Neuronal stem cell (in vitro differentiated cells): ENCODE results near the gene SFMBT2.

Experiments
- DNase-seq: peaks from one replicate; pipeline ENCODE4 v3.0.0-alpha.2; 2013; ENCODE audit warnings: low spot score
- H2AFZ ChIP-seq: one replicate; pipeline ENCODE4 v1.6.1; 2013; ENCODE audit warnings: mild to moderate bottlenecking, low read length, inconsistent platforms
- H2AK5ac ChIP-seq: 2 replicates; pipeline ENCODE4 v1.6.1; 2013; ENCODE audit warnings: low read depth, mild to moderate bottlenecking, inconsistent platforms, low read length, moderate library complexity, mixed read lengths
- H2BK120ac ChIP-seq: 2 replicates; pipeline ENCODE4 v1.6.1; 2013; ENCODE audit warnings: low read depth, mild to moderate bottlenecking, inconsistent platforms, low read length, moderate library complexity, mixed read lengths
- H2BK12ac ChIP-seq: one replicate; pipeline ENCODE4 v1.6.1; 2013; ENCODE audit warnings: low read length, inconsistent platforms
- H2BK15ac ChIP-seq: 2 replicates; pipeline ENCODE4 v1.6.1; 2013; ENCODE audit warnings: mild to moderate bottlenecking, low read length, inconsistent platforms, mixed read lengths
- H2BK5ac ChIP-seq: one replicate; pipeline ENCODE4 v1.6.1; 2013; ENCODE audit warnings: inconsistent platforms, mild to moderate bottlenecking, low read length, moderate library complexity
- H3K14ac ChIP-seq: one replicate; pipeline ENCODE4 v1.6.1; 2013; ENCODE audit warnings: low read length, inconsistent platforms
- H3K18ac ChIP-seq: 2 replicates; pipeline ENCODE4 v1.6.1; 2013; ENCODE audit warnings: low read length, inconsistent platforms
- H3K23ac ChIP-seq: 2 replicates; pipeline ENCODE4 v1.6.1; 2013; ENCODE audit warnings: low read depth, mild to moderate bottlenecking, mixed read lengths, low read length, inconsistent platforms; ENCODE audit not compliant: poor library complexity
- H3K27ac ChIP-seq: replicated peaks from 3 replicates; pipeline ENCODE4 v1.5.1; 2013; ENCODE audit warnings: low read length, inconsistent platforms
- H3K27me3 ChIP-seq, 3 experiments: 2 replicates each; pipeline ENCODE4 v1.6.1; 2013; ENCODE audit warnings: low read length in 3 of 3, mild to moderate bottlenecking in 2 of 3, inconsistent platforms in 1 of 3, low read depth in 1 of 3, mixed read lengths in 1 of 3, moderate library complexity in 1 of 3; ENCODE audit not compliant: control insufficient read depth in 3 of 3, insufficient read depth in 3 of 3
- H3K36me3 ChIP-seq, 2 donors: replicated peaks in 1 of 2; 2 replicates each; pipeline ENCODE4 v1.6.1; 2013; ENCODE audit warnings: low read length in 2 of 2; ENCODE audit not compliant: control insufficient read depth in 2 of 2, insufficient read depth in 2 of 2
- H3K4ac ChIP-seq: 2 replicates; pipeline ENCODE4 v1.6.1; 2013; ENCODE audit warnings: inconsistent platforms, mild to moderate bottlenecking, low read length, moderate library complexity
- H3K4me1 ChIP-seq, 2 donors: 1 replicate in 1 of 2; 2 replicates in 1 of 2; pipeline ENCODE4 v1.6.1; 2013; ENCODE audit warnings: low read length in 2 of 2, low read depth in 1 of 2; ENCODE audit not compliant: control insufficient read depth in 2 of 2, insufficient read depth in 1 of 2
- H3K4me2 ChIP-seq: one replicate; pipeline ENCODE4 v1.6.1; 2013; ENCODE audit warnings: mild to moderate bottlenecking, low read length, inconsistent platforms; ENCODE audit not compliant: insufficient read depth, poor library complexity, severe bottlenecking
- H3K4me3 ChIP-seq, 2 donors: 2 replicates each; pipeline ENCODE4 v1.5.1; 2013; ENCODE audit warnings: low read length in 2 of 2, mild to moderate bottlenecking in 2 of 2, inconsistent platforms in 1 of 2, moderate library complexity in 1 of 2
- H3K79me1 ChIP-seq: one replicate; pipeline ENCODE4 v1.6.1; 2013; ENCODE audit warnings: low read depth, mild to moderate bottlenecking, inconsistent platforms, low read length, moderate library complexity
- H3K9ac ChIP-seq: one replicate; pipeline ENCODE4 v1.6.1; 2013; ENCODE audit warnings: mild to moderate bottlenecking, low read depth, low read length, inconsistent platforms; ENCODE audit not compliant: poor library complexity
- H3K9me3 ChIP-seq, 2 donors: replicated peaks in 1 of 2; 2 replicates each; pipeline versions ENCODE3 to v1.6.1; 2013; ENCODE audit warnings: low read length in 2 of 2, mild to moderate bottlenecking in 2 of 2, inconsistent platforms in 1 of 2, low read depth in 1 of 2, mixed read lengths in 1 of 2, moderate library complexity in 1 of 2; ENCODE audit not compliant: control insufficient read depth in 2 of 2, insufficient read depth in 1 of 2
- H4K8ac ChIP-seq: one replicate; pipeline ENCODE4 v1.6.1; 2013; ENCODE audit warnings: low read depth, mild to moderate bottlenecking, inconsistent platforms, low read length, moderate library complexity
- H4K91ac ChIP-seq: one replicate; pipeline ENCODE4 v1.6.1; 2013; ENCODE audit warnings: low read length, low read depth, mild to moderate bottlenecking, inconsistent platforms; ENCODE audit not compliant: poor library complexity
- WGBS, 2 donors: extraction: QIAGEN DNeasy Blood & Tissue Kit; methylation state at CpG; one replicate each; pipeline ENCODE4 v1.1.7; 2013; ENCODE audit warnings: missing lambda C conversion rate in 2 of 2, mixed read lengths in 1 of 2; ENCODE audit not compliant: insufficient read length in 2 of 2, insufficient replicate concordance in 1 of 2; ENCODE audit errors: extremely low coverage in 2 of 2; 5-methylcytosine and 5-hydroxymethylcytosine counted together

Gene SFMBT2

GRCh38 chr10:7361316-7361715 is 49.5 kb downstream of the SFMBT2 start:
- no CpG with 5 or more reads among the region's 3 CpGs for WGBS, 2 donors
- Histone ChIP-seq H3K4me1 (peaks cover 4 to 5% of the 10 kb centered on the region in 2 donors), H2AK5ac (no peak overlapping the region), H2BK12ac (no peak overlapping the region), H3K9me3 (peaks cover 0 to 10% of the 10 kb centered on the region in 2 donors), H2BK15ac (no peak overlapping the region), H3K23ac (no peak overlapping the region), H2BK120ac (no peak overlapping the region), H3K9ac (no peak overlapping the region), H3K27me3 (no peaks in the 10 kb centered on the region), H3K18ac (no peak overlapping the region), H3K79me1 (no peaks in the 10 kb centered on the region), H2BK5ac (no peak overlapping the region), H4K91ac (no peak overlapping the region), H4K8ac (no peak overlapping the region), H3K36me3 (peaks cover 0 to 3% of the 10 kb centered on the region in 2 donors), H2AFZ (no peak overlapping the region), H3K4me2 (no peak overlapping the region), H3K27ac (no peak overlapping the region), H3K14ac (no peak overlapping the region), H3K4ac (no peak overlapping the region), H3K4me3 (no peak overlapping the region)
- DNase-seq = no peak

- H2BK12ac ChIP-seq = no peak overlapping the region
- WGBS, 2 donors = no CpG with 5 or more reads among the region's 7 CpGs
- no peak overlapping the region for H2AFZ ChIP-seq
- no peak overlapping the region for H3K9ac ChIP-seq
- H3K23ac ChIP-seq = no peak overlapping the region
- no peak overlapping the region for H3K4me3 ChIP-seq
- H3K4me1 ChIP-seq = no peaks in the 10 kb centered on the region
- H3K79me1 ChIP-seq = no peaks in the 10 kb centered on the region
- H2BK120ac ChIP-seq = no peak overlapping the region
- no peak overlapping the region for H4K91ac ChIP-seq
- H3K18ac ChIP-seq = no peak overlapping the region
- no peak overlapping the region for H2AK5ac ChIP-seq
- H3K4ac ChIP-seq = no peak overlapping the region
- H3K4me2 ChIP-seq = no peak overlapping the region
- H3K27ac ChIP-seq = no peak overlapping the region
- no peaks in the 10 kb centered on the region for H3K27me3 ChIP-seq
- no peak for DNase-seq
- no peak overlapping the region for H3K14ac ChIP-seq
- no peaks in the 10 kb centered on the region for H3K36me3 ChIP-seq
- no peak overlapping the region for H4K8ac ChIP-seq
- no peak overlapping the region for H2BK15ac ChIP-seq
- H3K9me3 ChIP-seq = peaks cover 0 to 10% of the 10 kb centered on the region in 2 donors
- no peak overlapping the region for H2BK5ac ChIP-seq
Observed at GRCh38 chr10:7359954-7360353, 50.9 kb downstream of the SFMBT2 start.

- no peak overlapping the region for H3K9ac ChIP-seq
- no peak overlapping the region for H3K27ac ChIP-seq
- H2BK120ac ChIP-seq = no peak overlapping the region
- no peak overlapping the region for H2BK12ac ChIP-seq
- H4K91ac ChIP-seq = no peak overlapping the region
- H3K4me2 ChIP-seq = no peak overlapping the region
- H3K4me3 ChIP-seq = no peak overlapping the region
- no peak for DNase-seq
- no peaks in the 10 kb centered on the region for H3K36me3 ChIP-seq
- H2AFZ ChIP-seq = no peak overlapping the region
- no peak overlapping the region for H3K23ac ChIP-seq
- no peak overlapping the region for H3K18ac ChIP-seq
- H3K27me3 ChIP-seq = no peaks in the 10 kb centered on the region
- H3K14ac ChIP-seq = peak overlapping the region; percentile 61
- H4K8ac ChIP-seq = no peak overlapping the region
- no peak overlapping the region for H2BK5ac ChIP-seq
- no peak overlapping the region for H2BK15ac ChIP-seq
- no CpG with 5 or more reads among the region's 7 CpGs for WGBS, 2 donors
- H3K79me1 ChIP-seq = no peaks in the 10 kb centered on the region
- H3K4me1 ChIP-seq = no peaks in the 10 kb centered on the region
- H3K4ac ChIP-seq = no peak overlapping the region
- H3K9me3 ChIP-seq = peaks cover 0 to 10% of the 10 kb centered on the region in 2 donors
- H2AK5ac ChIP-seq = no peak overlapping the region
Observed at GRCh38 chr10:7359356-7359755, 51.5 kb downstream of the SFMBT2 start.

- Histone ChIP-seq H3K27me3 (no peaks in the 10 kb centered on the region), H2BK5ac (no peak overlapping the region), H3K18ac (no peak overlapping the region), H4K8ac (no peak overlapping the region), H2BK12ac (no peak overlapping the region), H3K27ac (no peak overlapping the region), H2AFZ (no peak overlapping the region), H2BK15ac (no peak overlapping the region), H2AK5ac (no peak overlapping the region), H3K23ac (no peak overlapping the region), H2BK120ac (no peak overlapping the region), H3K36me3 (no peaks in the 10 kb centered on the region), H4K91ac (no peak overlapping the region), H3K14ac (no peak overlapping the region), H3K4me1 (no peaks in the 10 kb centered on the region), H3K4me2 (no peak overlapping the region), H3K4ac (no peak overlapping the region), H3K4me3 (no peak overlapping the region), H3K9ac (no peak overlapping the region), H3K9me3 (peaks cover 0 to 8% of the 10 kb centered on the region in 2 donors), H3K79me1 (no peaks in the 10 kb centered on the region)
- no CpG with 5 or more reads among the region's 6 CpGs for WGBS, 2 donors
- no peak for DNase-seq
Observed at GRCh38 chr10:7357193-7357592, 53.6 kb downstream of the SFMBT2 start.
